ENCODE data around the gene BAIAP2.

The BAIAP2 gene

DNA sequence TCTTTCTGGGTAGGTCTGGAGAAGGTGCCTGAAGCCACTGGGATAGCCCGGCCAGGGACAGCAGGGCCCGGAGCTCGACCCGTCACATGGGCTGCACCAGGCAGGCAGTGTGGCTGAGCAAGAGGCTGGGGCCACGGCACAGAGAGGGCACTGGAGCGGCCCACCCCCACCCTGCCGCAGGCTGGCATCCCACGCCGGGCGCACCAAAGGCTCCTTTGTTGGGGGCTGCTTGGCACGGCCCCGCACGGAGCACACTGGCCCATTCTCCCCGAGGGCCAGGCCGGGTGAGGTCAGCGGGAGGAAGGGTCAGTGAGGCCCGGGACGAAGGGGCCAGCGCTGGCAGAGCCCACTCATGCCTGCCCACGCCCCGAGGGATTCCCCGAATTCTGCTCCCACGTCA is 93.8 kb downstream of the BAIAP2 start:
- peak; percentile 92 to 94 for DNase-seq

DNA sequence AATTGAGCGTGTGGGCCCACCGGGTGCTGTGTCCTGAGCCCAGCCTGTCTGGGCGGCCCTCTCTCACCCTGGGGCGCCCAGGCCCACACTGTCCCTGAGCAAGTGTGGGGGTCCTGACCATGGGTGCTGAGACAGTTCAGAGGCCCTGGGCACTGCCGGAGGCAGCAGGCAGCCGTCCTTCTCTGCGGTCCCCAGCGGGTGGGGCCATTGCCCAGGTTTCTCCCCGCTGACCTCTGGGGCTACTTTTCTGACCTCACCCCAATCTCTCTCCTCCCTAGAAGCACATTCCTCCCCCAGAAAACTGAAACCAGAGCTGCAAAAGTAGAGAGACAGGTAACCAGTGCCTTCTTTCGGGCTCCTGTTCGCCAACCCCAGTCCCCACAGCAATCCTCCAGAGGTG is 94.3 kb downstream of the BAIAP2 start:
- peak in 1 of 2 donors; percentile 68 for DNase-seq

DNA sequence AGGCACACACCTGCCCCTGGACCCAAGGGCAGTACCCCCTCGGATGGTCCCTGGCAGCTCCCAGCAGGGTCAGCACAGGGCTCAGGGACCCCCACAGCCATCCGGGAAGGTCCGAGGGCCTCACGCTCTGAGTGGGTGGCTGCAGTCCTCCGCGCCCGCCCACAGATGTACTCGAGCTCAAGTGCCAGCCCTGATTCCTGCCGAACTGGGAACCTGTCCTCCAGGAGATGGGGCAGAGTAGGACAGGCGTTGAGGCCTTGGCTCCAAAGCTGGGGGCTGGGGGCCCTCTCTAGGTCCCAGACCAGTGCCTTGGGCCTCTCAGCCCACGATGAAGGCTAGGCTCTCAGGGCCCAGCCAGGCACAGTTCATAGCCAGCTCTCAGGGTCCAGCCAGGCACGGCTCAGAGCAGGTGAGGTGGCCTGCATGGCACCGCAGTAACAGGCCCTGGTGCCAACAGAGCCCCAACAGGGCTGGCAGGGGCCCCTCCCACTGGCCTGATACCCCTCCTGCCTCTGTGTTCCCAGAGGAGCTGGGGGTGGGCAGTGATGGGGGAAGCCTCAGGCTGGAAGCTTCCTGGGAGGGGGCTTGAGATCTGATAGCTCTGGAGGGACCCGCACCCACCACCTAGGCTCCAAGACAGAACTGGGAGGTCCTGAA is 94.9 kb downstream of the BAIAP2 start:
- no peak for DNase-seq

DNA sequence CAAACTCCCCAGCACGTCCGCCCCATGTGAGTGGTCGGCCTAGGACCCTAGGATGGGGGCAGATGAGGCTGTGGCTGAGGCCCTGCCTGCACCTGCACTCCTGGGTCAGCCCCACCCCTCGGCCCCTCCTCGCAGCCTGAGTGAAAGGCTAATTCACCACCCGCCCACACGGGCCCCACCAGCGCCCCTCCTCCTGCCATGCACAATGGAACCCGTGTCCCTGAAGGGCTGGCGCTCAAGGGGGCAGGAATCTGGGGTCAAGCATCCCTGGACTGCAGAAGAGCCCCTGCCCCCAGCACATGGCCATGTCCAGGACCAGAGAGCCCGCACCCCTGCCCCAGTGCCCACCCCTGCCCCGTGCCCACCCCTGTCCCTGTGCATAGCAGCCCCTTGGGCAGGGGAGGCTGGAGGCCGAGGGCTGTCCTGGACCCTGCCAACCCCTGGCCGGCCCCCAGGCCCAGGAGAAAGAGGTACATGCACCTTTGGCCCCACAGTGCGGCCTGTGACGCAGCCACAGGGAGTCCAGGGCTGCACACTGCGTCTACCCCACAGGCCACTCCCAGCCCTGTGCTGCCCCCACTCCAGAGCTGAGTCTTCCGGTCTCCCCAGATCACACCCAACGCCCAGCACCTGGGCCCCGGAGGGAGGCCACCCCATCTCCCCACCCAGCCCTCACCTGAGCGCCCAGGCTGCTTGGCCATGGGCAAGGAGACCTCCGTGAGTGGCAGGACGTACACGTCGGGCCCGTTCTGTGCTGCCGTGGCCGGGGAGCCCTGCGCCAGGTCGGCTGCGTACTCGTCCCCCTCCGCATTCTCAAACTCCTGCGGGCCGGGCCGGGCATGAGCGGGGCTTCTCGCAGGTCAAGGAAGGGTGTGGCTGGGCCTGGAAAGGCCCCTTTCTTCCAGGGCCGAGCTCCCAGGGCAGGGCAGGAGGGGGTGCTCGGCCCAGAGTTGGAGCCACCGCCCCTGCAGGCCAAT is 95.7 kb downstream of the BAIAP2 start:
- peak; percentile 69 to 77 for DNase-seq

DNA sequence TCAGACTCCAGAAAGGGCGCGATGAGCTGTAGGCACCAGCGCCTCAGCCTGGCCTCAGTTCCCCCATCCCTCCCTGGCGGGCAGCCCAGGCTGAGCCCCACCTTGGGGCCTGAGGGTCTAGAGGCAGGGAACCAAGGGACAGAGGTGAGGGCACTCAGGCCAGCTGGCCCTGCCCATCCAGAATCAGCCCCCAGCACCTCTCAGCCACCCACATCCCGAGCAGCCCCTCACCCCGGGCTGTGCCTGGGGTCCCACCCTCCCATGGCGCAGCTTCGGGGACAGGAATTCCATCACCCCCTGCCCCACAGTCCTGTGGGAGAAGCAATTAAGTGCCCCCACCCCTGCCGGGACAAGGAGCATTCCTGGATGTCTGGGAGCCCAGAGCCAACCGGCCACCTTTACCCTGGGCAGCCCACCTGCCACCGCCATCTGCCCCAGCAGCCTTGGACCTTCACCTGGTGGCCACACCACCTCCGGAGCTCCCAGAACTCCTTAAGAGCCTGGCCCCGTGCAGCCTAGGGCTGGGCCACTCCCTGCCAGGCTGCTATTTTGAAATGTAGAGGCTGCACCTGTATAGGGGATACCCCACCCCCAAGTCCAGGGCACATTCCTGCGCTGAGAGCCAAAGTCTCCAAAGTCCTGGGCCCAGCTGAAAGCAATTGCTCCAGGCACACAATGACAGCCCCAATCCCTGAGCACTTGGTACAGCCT is 96.7 kb downstream of the BAIAP2 start:
- no peak for DNase-seq

DNA sequence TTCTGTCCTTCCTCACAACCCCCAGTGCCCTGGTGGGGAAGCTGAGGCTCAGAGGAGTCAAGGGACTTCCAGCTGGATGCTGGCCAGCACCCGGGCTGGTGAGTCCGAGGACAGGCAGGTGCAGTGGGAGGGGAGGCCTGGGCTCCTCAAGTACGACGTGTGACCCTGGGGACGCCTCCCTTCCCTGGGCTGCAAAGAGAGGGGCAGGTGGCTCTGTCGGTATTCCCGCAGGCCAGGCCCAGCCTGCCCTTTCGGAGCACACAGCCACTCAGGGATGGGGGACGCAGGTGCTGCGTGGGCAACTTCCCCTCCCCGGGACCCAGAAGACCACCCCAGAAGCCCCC is 97.2 kb downstream of the BAIAP2 start:
- DNase-seq, result no peak

DNA sequence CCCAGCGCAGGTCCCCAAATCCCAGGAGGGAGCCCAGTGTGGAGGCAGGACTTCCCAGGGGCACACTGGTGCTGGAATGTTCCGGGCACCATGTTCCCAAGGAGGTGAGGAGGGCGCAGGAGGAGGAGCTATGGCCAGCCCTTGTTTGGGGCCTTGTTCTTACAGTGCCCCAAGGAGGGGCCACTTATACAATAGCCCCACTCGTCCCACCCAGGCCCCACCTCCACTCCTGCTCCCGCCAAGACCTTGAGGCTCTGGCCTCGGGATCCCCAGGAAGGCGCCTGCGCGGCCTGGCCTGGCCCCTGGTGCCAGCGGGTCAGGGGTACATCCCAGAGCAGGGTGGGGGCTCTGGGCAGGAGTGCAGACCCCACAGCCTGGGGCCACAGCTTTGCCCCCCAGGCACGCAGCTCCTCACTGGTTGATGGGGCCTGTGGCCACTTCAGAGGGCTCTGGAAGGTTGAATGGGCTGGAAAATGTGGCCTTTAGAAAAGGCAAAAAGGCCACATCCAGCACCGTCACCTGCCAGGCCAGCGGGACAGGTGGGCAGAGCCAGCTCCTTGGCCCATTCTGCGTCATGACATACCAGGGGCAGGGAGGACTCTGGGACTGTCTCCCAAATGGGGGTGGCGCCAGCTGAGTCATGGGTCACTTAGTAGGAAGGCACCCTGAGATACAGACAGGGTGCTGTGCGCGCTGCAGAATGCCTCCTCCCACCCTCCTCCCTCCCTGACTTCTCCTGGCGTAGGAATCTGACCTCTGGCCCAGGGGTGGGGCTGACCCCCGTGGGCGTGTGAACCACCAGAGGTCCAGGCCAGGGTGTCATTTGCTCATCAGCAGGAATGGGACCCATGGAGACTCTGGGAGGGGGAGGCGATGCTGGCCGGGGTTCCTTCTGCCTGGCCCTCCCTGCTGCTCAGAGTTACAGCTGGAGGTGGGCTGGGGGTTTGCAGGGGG is 98.1 kb downstream of the BAIAP2 start:
- peak in 1 of 2 donors; percentile 43 for DNase-seq

DNA sequence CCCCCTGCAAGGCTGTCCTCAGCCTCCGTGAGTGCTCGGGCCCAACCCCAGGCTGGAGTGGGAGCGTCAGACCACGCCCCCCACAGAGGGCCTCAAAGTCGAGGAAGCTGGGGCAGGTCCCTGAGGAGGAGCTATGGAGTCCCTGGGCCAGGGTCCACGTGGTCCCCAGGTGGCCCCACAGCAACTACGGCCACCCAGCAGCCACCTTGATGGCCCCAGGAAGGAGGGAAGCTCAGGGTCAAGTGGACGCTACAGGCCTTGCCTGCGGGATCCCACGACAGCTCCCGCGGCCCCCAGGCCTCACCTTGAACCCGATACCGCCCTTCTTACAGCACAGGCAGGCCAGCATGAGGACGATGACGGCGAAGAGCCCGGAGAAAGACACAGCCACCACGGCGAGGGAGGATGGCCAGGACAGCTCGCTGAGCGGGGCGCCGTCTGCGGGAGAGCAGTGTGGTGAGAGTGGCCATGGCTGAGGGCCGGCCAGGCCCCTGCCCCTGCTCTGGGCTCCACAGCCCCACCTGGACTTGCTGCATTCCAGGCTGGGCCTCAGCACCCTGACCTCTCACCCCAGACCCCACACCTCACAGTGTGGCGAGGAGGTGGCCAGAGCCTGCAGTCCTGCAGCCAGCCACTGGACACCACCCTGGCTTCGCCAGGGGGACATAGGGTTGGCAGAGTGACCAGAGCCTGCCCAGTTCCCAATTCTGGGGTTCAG is 99.3 kb downstream of the BAIAP2 start:
- DNase-seq, result no peak

DNA sequence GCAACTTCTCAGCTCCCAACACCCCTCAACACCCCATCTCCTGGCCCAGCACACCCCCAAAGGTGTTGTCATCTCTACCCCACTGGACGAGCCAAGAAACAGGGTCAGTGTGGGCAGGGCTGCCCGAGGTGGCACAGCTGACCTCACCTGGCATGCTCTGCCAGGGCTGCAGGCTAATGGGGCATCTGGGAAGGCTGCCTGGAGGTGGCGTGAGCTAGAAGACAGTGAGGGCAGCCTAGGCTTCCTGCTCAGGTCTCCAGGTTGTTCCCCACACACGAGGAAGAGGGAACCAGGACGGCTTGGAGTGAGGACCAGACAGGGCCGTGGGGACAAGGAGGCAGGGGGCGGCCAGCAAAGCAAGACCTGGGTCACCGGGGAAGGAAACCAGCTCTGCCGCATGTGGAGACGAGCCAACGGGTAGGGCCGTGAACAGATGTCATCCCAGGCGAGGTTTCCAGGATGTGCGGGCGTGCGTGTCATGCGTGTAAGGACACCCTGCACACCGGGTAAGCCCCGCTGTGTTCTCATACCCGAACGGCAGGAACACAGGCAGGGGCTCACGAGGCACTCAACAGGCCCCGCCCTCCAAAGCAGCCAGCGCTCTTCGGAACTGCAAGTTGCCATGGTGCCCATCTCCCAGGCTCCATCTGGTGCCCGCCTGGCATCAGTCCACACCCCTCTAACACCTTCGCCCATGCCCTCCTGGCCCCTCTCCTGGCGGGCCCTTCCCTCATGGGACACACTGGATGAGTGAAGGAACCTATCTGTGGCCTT is 100.7 kb downstream of the BAIAP2 start:
- DNase-seq, result peak; percentile 39 to 46

DNA sequence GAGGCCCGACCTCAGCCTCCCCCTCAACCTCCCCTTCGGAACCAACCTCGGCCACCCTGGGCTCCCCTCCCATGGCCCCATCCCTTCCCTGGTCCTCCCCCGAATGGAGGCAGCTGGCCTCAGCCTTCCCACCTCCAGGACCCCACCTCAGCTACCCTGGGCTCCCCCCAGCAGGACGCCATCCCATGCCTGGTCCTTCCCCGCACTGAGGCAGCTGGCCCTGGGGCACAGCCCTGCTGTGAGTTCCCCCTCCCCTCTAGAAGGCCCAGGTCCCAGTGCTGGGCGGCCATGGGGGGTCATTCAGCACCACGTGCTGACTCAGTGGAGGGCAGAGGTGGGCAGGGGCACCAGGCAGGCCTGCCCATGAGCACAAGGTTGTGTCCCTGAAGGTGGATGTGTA is 101.4 kb downstream of the BAIAP2 start:
- no peak for DNase-seq

DNA sequence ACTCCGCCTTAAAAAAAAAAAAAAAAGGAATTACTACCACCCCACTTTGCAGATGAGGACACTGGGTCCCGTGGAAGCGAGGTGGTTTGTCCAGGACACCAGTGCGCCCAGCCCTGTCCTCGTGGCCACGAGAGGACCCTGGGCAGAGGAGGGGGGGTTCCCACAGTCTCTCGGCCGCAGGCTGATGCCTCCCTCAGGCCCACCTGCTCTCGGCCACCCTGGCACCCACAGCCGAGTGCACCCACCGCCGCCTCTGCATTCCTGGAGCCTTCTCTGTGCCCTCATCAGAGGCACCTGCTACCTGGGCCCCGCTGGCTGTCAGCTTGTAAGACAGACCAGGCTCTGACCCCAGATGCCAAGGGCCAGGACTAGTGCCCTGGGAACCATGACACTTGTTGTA is 102.3 kb downstream of the BAIAP2 start:
- no peak for DNase-seq

DNA sequence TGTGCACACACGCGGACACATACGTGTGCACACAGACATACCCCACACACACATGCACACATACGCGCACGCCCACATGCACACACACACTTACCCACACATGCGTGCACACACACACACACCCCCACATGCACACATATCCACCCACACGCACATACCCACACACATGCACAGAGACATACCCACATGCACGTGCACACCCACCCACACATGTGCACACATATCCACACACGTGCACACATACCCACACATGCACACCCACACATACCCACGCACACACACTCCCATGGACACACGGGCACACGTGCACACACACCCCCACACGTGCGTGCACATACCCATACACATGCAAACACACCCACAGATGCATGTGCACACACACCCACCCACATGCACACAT is 103.1 kb downstream of the BAIAP2 start:
- no peak for DNase-seq

DNA sequence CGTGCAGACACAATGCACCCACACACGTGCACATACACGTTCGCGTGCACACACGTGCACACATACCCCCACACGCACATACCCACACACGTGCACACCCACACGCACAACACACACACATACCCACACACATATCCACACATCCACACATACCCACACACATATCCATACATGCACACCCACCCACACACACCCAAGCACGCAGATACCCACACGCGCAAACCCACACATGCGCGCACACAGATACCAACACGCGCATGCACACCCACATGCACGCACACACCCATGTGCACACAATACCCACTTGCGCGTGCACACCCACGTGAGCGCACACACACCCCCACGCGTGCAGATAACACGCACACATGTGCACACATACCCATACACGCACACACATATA is 103.5 kb downstream of the BAIAP2 start:
- DNase-seq, result no peak

DNA sequence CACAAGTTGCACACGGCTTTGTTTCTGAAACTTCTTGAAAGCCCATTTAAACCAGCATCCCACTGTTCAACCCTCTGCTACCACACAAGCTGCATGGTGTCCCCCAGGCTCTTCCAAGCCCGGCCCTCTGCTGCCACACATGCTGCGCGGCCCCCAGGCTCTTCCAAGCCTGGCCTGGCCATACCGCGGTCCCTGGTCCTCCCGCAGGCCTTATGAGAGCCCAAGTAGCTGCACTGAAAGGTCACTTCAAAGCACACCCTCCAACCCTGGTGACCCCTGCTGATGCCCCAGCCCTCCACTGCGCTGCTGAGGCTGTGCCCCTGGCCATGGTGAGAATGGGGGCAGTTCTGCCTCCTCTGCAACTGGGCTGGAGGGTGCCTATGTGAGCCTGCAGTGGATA is 104.5 kb downstream of the BAIAP2 start:
- no peak for DNase-seq

DNA sequence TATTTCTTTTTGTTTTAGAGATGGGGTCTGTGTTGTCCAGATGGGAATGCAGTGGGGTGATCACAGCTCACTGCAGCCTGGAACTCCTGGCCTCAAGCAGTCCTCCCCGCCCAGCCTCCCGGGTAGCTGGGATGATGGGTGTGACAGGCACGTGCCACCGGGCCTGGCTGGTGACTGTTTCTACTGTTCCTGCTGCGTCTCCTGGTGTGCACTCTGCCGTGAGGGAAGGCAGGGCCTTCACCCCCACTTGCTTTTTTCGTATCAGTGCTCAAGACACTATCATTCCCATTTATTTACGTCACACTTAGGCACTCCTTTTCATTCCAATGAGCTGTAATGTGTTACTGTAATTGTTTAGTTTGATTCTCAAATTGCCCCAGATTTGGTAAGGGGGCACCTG is 105.1 kb downstream of the BAIAP2 start:
- no peak for DNase-seq

DNA sequence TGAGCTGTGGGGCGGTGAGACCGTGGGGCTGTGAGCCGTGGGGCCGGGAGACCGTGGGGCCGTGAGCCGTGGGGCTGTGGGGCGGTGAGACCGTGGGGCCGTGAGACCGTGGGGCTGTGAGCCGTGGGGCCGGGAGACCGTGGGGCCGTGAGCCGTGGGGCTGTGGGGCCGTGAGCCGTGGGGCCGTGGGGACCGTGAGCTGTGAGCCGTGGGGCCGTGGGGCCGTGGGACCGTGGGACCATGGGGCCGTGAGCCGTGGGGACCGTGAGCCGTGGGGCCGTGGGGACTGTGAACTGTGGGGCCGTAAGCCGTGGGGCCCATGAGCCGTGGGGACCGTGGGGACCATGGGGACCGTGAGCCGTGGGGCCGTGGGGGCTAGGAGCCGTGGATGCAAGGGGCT is 105.7 kb downstream of the BAIAP2 start:
- no peak for DNase-seq

DNA sequence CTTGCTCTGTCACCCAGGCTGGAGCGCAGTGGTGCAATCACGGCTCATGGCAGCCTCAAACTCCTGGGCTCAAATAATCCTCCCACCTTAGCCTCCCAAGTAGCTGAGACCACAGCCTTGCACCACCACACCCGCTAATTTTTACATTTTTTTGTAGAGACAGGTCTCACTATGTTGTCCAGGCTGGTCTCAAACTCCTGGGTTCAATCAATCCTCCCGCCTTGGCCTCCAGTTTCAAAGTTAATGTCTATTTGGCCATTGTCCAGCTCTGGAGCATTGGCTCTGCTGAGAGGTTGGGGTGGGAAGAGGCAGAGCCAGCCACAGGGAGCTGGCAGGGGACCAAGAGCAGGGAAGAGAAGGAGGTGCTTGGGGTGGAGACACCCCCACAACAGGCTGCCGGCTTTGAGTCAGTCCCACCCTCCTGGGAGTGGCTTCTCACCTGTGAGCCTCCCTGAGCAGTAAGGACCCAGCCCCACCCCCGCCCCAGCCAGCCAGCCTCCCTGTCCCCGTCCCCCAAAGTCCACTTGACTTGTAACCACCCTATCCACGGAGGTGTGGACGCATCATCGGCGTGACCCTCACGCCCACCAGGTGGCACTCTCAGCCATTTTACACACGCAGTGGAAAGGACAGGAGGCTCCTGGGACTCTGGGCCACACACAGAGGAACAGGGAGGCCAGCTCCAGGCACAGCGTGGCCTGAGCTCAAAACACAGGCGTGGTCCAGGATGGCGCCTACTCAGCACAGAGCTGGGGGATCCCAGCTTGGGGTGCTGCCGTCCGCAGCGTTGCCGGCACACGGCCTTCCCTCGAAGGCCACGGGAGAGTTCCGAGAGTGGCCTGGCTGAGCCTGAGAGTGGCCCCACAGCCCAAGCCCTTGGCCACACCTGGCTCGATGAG is 107.6 kb downstream of the BAIAP2 start:
- peak; percentile 46 to 75 for DNase-seq

DNA sequence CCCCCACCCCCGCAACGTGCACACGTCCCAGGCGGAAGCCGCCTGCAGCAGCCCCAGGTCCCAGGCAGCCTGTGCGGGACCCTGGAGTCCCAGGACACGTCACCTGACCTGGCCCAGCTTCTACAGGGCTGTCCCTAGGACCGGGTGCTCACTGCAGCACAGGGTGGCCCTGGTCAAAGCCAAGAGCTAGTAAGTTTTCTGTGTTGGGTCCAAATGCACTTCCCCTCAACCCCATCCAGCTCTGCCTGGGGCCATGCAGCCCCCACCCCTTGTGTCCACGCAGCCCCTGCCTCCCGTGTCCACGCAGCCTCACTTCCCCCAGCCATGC is 108.2 kb downstream of the BAIAP2 start:
- no peak for DNase-seq

DNA sequence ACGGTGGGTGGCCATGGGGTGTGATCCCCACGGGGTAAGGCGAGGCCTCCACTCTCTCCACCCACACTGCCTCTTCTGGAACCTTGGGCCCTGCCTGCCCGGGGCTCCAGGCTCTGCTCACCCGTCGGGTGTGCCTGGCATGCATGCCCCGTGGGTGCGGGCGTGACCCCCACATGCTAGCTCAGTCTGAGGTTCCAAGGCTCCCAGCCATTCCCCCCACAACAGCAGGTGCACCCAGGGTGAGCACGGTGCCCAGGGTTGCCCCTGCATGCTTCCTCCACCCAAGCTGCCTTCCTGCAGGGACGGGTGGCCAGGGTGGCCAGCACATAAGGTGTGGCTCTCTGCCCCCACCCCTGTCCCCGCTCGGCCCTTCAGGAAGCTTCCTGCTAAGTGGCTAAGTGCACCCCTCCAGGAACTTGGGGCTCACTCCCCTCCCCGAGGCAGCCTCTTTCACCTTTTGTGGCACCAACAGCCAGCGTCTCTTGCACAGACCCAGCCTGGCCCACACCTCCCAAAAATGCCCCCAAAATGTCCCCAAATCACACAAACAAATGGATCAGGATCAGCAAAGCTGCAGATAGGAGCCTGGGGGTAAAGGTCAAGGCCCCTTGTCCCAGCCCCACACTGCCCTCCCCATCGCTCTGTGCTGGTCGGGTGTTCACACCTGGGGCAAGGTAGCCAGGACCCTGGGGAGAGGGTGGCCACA is 108.9 kb downstream of the BAIAP2 start:
- no peak for DNase-seq

Data from hippocampal formation (tissue), 2 donors.